Smooth muscle cell (in vitro differentiated cells): Measurements from ENCODE around the gene PLTP. TPM values are rescaled to one million over a fixed set of nuclear protein-coding genes. Genes with fewer than 3 reads are reported as not detected.

Source experiments
- DNase-seq: peaks from one replicate; lab custom pipeline; 2025; ENCODE audit not compliant: unreplicated experiment; lab: John Stamatoyannopoulos, UW
- H2AFZ ChIP-seq: fragments of 200-600 bp; sonication (generic); 2 replicates; pipeline ENCODE4 v1.6.0; 2016; ENCODE audit warnings: antibody characterized with exemption, low read depth, mild to moderate bottlenecking
- H3F3A ChIP-seq: fragments of 200-600 bp; sonication (generic); 2 replicates; pipeline ENCODE4 v1.6.0; 2017; ENCODE audit warnings: antibody characterized with exemption, low read depth
- H3K27ac ChIP-seq: fragments of 200-600 bp; sonication (generic); 2 replicates; pipeline ENCODE4 v1.5.1; 2016; ENCODE audit warnings: low read depth, mild to moderate bottlenecking
- H3K27me3 ChIP-seq: fragments of 200-600 bp; sonication (generic); 2 replicates; pipeline ENCODE4 v1.6.1; 2016; ENCODE audit warnings: low read depth, mild to moderate bottlenecking
- H3K36me3 ChIP-seq: fragments of 200-600 bp; sonication (generic); 2 replicates; pipeline ENCODE4 v1.5.1; 2016; ENCODE audit warnings: low read depth
- H3K4me1 ChIP-seq: fragments of 200-600 bp; sonication (generic); 2 replicates; pipeline ENCODE4 v1.5.1; 2016; ENCODE audit warnings: low read depth
- H3K4me2 ChIP-seq: fragments of 200-600 bp; sonication (generic); 2 replicates; pipeline ENCODE4 v1.6.0; 2016; ENCODE audit warnings: mild to moderate bottlenecking
- H3K4me3 ChIP-seq: fragments of 200-600 bp; sonication (generic); 2 replicates; pipeline ENCODE4 v1.5.1; 2016; ENCODE audit warnings: mild to moderate bottlenecking
- H3K79me2 ChIP-seq: fragments of 200-600 bp; sonication (generic); 2 replicates; pipeline ENCODE4 v1.6.0; 2016; ENCODE audit warnings: low read depth, mild to moderate bottlenecking
- H3K9ac ChIP-seq: fragments of 200-600 bp; sonication (generic); 2 replicates; pipeline ENCODE4 v1.6.0; 2016; ENCODE audit warnings: low read depth
- H3K9me3 ChIP-seq: fragments of 200-600 bp; sonication (generic); replicated peaks from 2 replicates; pipeline ENCODE4 v1.5.1; 2016; ENCODE audit warnings: low read depth
- H4K20me1 ChIP-seq: fragments of 200-600 bp; sonication (generic); 2 replicates; pipeline ENCODE4 v1.6.0; 2016; ENCODE audit warnings: low read depth
- WGBS: methylation state at CpG from one replicate; pipeline ENCODE4 v1.1.7; 2016; ENCODE audit warnings: low lambda C conversion rate; 5-methylcytosine and 5-hydroxymethylcytosine counted together
- polyA plus RNA-seq: library from polyadenylated mRNA; unstranded; fragments of >200 nt; fragmentation: Nextera tagmentation; extraction: Ambion mirVana; gene quantifications from 2 replicates; pipeline ENCODE4 v1.2.1, GENCODE V29; 2016
- total RNA-seq: library from RNA; depleted of rRNA; stranded (reverse); fragments of >200 nt; gene quantifications from 2 replicates; pipeline ENCODE4 v1.2.3, GENCODE V29; 2014
- TF ChIP-seq, protein P1 (sequence below): fragments of 200-600 bp; sonication (generic); IDR thresholded peaks from 2 replicates; pipeline ENCODE4 v1.5.1; 2017; ENCODE audit warnings: borderline replicate concordance, mild to moderate bottlenecking, antibody characterized with exemption; ENCODE audit not compliant: insufficient read depth, poor library complexity, severe bottlenecking

Gene PLTP
- total and polyA plus RNA-seq, 2 experiments from 2014 or later: 81.0 to 262 TPM

DNA sequence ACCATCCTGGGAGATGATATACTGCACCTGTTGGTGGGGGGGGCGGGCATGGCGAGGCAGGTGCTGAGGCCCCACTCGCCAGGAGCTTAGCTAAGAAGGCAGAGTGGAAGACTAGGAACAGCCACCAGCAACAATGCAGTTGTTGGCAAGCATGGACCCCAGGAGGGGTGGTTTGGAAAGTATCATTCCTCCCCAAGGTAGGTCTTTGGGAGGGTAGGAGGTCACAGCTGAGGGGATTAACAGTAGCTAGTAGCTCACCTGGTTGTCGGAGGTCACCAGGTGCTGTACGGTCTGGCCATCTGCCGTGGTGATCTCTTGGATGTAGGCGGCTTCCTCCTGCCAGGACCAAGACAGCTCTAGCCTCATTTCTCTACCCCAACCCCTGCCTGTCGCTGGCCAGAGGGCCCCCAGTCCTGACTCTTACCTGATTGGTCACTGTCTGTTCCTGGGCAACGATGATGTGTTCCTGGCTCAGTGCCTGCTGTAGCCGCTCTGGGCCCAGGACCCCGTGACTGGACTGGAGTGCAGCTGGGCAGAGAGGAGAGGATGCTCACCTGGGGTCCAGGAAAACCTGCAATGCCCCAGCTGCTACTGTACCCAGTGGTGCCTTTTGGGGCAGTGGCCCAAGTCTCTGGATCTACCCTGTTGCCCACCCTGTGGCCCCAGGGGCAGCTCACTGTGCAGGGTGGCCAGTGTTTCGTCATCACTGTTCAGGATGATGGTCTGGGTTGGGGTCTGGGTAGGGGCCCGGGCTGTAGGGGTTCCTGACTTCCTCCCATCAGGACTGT is 37.8 kb upstream of the PLTP start:
- no peaks in the 10 kb centered on the region for H3K4me1 ChIP-seq
- peaks cover 8% of the 10 kb centered on the region for H3F3A ChIP-seq
- H4K20me1 ChIP-seq: no peaks in the 10 kb centered on the region
- H3K9me3 ChIP-seq: no peaks in the 10 kb centered on the region
- no peak for DNase-seq
- H3K9ac ChIP-seq: no peak overlapping the region
- no peak overlapping the region for H2AFZ ChIP-seq
- no peak overlapping the region for H3K27ac ChIP-seq
- 96% methylated on average over 13 of the region's 13 CpGs for WGBS
- TF ChIP-seq, protein P1, sequence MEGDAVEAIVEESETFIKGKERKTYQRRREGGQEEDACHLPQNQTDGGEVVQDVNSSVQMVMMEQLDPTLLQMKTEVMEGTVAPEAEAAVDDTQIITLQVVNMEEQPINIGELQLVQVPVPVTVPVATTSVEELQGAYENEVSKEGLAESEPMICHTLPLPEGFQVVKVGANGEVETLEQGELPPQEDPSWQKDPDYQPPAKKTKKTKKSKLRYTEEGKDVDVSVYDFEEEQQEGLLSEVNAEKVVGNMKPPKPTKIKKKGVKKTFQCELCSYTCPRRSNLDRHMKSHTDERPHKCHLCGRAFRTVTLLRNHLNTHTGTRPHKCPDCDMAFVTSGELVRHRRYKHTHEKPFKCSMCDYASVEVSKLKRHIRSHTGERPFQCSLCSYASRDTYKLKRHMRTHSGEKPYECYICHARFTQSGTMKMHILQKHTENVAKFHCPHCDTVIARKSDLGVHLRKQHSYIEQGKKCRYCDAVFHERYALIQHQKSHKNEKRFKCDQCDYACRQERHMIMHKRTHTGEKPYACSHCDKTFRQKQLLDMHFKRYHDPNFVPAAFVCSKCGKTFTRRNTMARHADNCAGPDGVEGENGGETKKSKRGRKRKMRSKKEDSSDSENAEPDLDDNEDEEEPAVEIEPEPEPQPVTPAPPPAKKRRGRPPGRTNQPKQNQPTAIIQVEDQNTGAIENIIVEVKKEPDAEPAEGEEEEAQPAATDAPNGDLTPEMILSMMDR: no peak
- H3K79me2 ChIP-seq: no peaks in the 10 kb centered on the region
- H3K27me3 ChIP-seq: no peaks in the 10 kb centered on the region
- H3K4me2 ChIP-seq: no peak overlapping the region
- no peaks in the 10 kb centered on the region for H3K36me3 ChIP-seq
- H3K4me3 ChIP-seq: no peak overlapping the region

DNA sequence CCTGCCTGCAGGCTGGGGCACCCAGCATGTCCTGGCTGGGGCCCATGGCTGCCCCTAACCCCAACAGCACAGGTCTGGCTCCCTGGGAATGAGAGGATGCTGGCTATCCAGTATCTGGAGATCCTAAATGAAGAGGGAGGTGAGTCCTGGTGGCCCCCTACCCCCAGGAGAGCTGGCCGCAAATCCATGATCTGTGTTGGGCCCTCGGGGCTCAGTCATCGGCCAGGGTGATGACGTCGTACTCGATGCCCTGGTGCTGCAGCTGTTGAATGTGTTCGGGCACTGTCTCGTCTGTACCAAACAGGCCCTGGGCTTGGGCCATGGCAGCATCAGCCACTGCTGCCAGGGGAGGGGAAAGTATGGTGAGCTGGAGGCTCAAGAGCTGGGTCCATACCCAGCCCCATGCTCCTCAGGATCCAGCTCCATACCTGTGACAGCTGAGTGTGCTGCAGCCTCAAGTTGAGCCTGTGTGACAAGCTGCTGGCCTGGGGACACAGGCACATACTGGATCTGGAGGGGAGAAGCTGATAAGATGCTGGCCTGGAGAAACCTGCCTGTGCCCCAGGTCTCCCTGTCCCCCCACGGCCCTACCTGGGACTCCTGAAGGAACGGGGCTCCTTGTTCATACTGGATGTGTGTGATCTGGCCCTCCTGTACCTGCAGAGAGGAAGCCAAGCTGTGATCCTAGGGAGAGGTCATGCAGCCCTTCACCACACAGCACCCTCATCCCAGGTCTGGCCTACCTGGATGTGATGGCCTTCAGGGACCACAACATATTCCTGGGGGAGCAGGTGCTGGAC is 37.0 kb upstream of the PLTP start:
- H2AFZ ChIP-seq: no peak overlapping the region
- H3F3A ChIP-seq: peaks cover 8% of the 10 kb centered on the region
- H3K4me3 ChIP-seq: no peak overlapping the region
- no peak for DNase-seq
- H3K36me3 ChIP-seq: no peaks in the 10 kb centered on the region
- no peaks in the 10 kb centered on the region for H3K79me2 ChIP-seq
- H3K9ac ChIP-seq: no peak overlapping the region
- H3K27me3 ChIP-seq: no peaks in the 10 kb centered on the region
- WGBS: 92% methylated on average over 10 of the region's 10 CpGs
- H3K4me2 ChIP-seq: no peak overlapping the region
- no peaks in the 10 kb centered on the region for H4K20me1 ChIP-seq
- TF ChIP-seq, protein P1: no peak
- H3K4me1 ChIP-seq: no peaks in the 10 kb centered on the region
- H3K27ac ChIP-seq: no peak overlapping the region
- no peaks in the 10 kb centered on the region for H3K9me3 ChIP-seq

DNA sequence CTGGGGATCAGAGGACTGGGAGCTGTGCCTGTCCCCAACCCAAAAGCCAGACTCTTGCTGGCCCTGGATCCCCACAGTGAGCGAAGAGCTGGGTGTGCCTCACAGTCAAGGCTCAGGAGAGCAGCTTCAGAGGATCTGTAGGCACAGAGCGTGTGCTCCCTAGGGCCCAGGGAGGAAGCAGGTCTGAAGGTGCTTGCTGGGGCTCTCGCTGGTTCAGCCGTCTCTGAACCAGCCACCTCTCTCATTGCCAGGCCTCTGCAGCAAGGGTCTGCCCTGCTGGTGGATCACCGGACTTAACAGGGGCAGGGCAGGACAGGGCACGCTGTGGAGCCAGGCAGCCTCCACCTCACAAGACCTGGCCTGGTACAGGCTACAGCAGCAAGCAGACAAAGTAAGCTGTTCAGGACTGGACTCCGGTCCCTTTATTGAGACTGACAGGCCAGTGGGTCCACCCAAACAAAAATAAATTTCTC is 36.3 kb upstream of the PLTP start:
- Histone ChIP-seq H3K9me3 (no peaks in the 10 kb centered on the region), H3K36me3 (no peaks in the 10 kb centered on the region), H3K79me2 (no peaks in the 10 kb centered on the region), H3F3A (peaks cover 8% of the 10 kb centered on the region), H3K27me3 (no peaks in the 10 kb centered on the region), H3K4me1 (no peaks in the 10 kb centered on the region), H3K4me3 (no peak overlapping the region), H3K9ac (no peak overlapping the region), H2AFZ (no peak overlapping the region), H4K20me1 (no peaks in the 10 kb centered on the region), H3K4me2 (no peak overlapping the region), H3K27ac (no peak overlapping the region)
- TF ChIP-seq, protein P1: no peak
- no peak for DNase-seq
- 96% methylated on average over 7 of the region's 7 CpGs for WGBS
